Caco-2 (cell line): ENCODE data around the gene PFKFB3. TPM values are rescaled to one million over a fixed set of nuclear protein-coding genes. Genes with fewer than 3 reads are reported as not detected.

Experiments
- BruUV-seq: library from RNA; stranded (reverse); fragments of 400-500 nt; replicated peaks from 2 replicates; lab custom pipeline; 2021; lab: Mats Ljungman, UMichigan
- CTCF ChIA-PET: fragments of 300-600 bp; sonication (Branson Sonifier 250); formaldehyde crosslinking; loops from one replicate; lab custom pipeline; 2022; ENCODE audit warnings: antibody characterized with exemption; lab: Charles Lee
- POLR2A ChIA-PET: fragments of 300-600 bp; sonication (Branson Sonifier 250); formaldehyde crosslinking; loops from one replicate; lab custom pipeline; 2022; ENCODE audit warnings: antibody characterized with exemption; lab: Charles Lee
- DNase-seq, 2 experiments: peaks; one replicate each; pipeline versions ENCODE4 v3.0.0 to v3.0.0-alpha.2; 2020 to 2022
- H3K27me3 ChIP-seq: replicated peaks from 2 replicates; pipeline ENCODE4 v1.6.0; 2011; ENCODE audit warnings: low read length; ENCODE audit not compliant: control insufficient read depth, insufficient read depth
- H3K36me3 ChIP-seq: 2 replicates; pipeline ENCODE4 v1.5.1; 2011; ENCODE audit warnings: low read length; ENCODE audit not compliant: control insufficient read depth, insufficient read depth
- H3K4me1 ChIP-seq: fragments of 250-450 bp; sonication (Bioruptor Pico); 2 replicates; pipeline ENCODE4 v1.5.1; 2020; ENCODE audit warnings: mild to moderate bottlenecking
- H3K4me3 ChIP-seq: 2 replicates; pipeline ENCODE4 v1.5.1; 2011; ENCODE audit warnings: low read depth, mild to moderate bottlenecking, control low read depth, low read length
- H3K9me3 ChIP-seq: fragments of 250-450 bp; sonication (Bioruptor Pico); 2 replicates; pipeline ENCODE4 v1.5.1; 2020; ENCODE audit warnings: mild to moderate bottlenecking, moderate library complexity
- H3K27ac Mint-ChIP-seq: one replicate; pipeline ENCODE4 v1.8.0; 2022; ENCODE audit warnings: mixed read lengths; ENCODE audit not compliant: unreplicated experiment
- H3K27me3 Mint-ChIP-seq: one replicate; pipeline ENCODE4 v1.8.0; 2022; ENCODE audit warnings: mixed read lengths; ENCODE audit not compliant: insufficient read depth, unreplicated experiment
- H3K36me3 Mint-ChIP-seq: one replicate; pipeline ENCODE4 v1.8.0; 2022; ENCODE audit warnings: mild to moderate bottlenecking, mixed read lengths; ENCODE audit not compliant: insufficient read depth, unreplicated experiment
- H3K4me1 Mint-ChIP-seq: one replicate; pipeline ENCODE4 v1.8.0; 2022; ENCODE audit warnings: low read depth, mixed read lengths; ENCODE audit not compliant: unreplicated experiment
- H3K4me3 Mint-ChIP-seq: one replicate; pipeline ENCODE4 v1.8.0; 2022; ENCODE audit warnings: mild to moderate bottlenecking, moderate library complexity, mixed read lengths; ENCODE audit not compliant: unreplicated experiment
- H3K9me3 Mint-ChIP-seq: one replicate; pipeline ENCODE4 v1.8.0; 2022; ENCODE audit warnings: mixed read lengths; ENCODE audit not compliant: unreplicated experiment
- CTCF ChIP-seq, 2 experiments: fragments of 200-600 bp in 1 of 2; IDR thresholded peaks; 1 replicate in 1 of 2; 2 replicates in 1 of 2; pipeline versions ENCODE4 v1.5.1 to v1.8.0; 2011 to 2022; ENCODE audit warnings: antibody characterized with exemption in 1 of 2, control low read depth in 1 of 2, inconsistent platforms in 1 of 2, low read depth in 1 of 2, low read length in 1 of 2, mild to moderate bottlenecking in 1 of 2, moderate library complexity in 1 of 2; ENCODE audit not compliant: insufficient read depth in 1 of 2, severe bottlenecking in 1 of 2, unreplicated experiment in 1 of 2
- intact Hi-C: fragments of 100-400 bp; cut with micrococcal nuclease; formaldehyde crosslinking; loops from one replicate; pipeline ENCODE4 v1.10.0; 2022; ENCODE audit not compliant: unreplicated experiment
- total RNA-seq: library from RNA; stranded (reverse); gene quantifications from 2 replicates; pipeline ENCODE4 v1.2.3, GENCODE V29; 2022

The PFKFB3 gene
- total RNA-seq, 1 experiment from 2014 or later = 33.0 TPM

DNA sequence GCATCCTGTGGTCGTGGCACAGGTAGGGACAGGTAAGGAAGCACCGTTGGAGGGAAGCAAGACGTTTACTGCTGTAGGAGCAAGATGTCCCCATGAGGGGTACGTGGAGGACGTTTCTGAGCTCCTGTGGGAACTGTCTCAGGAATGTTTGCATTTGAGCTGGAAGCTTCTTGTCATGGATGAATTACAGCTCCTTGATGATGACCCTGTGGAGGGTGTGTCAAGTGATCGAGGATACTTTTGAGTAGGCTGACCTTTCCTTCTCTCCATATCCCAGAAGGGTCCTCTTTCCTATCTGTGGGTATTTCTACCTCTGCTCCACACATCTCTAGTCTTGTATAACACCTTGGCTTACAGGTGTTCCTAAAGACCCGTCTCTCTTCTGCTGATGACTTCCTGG is 94.8 kb downstream of the PFKFB3 start:
- peaks cover 14% of the 10 kb centered on the region for H3K4me1 Mint-ChIP-seq
- ChIA-PET CTCF (interaction anchor here (0.9 kb wide), 1 partner anchor 108 kb away, joined by 3 read pairs; no protein-coding TSS in a partner anchor), POLR2A (no interaction called here)
- BruUV-seq = no TSS peak
- H3K9me3 ChIP-seq = no peaks in the 10 kb centered on the region
- intact Hi-C loops = no loop called here
- no peaks in the 10 kb centered on the region for H3K36me3 ChIP-seq
- peak overlapping the region; percentile 10 for H3K27ac Mint-ChIP-seq
- no peak overlapping the region for H3K4me3 Mint-ChIP-seq
- H3K27me3 ChIP-seq = no peaks in the 10 kb centered on the region
- H3K9me3 Mint-ChIP-seq = peaks cover 12% of the 10 kb centered on the region
- no peaks in the 10 kb centered on the region for H3K27me3 Mint-ChIP-seq
- no peaks in the 10 kb centered on the region for H3K36me3 Mint-ChIP-seq
- no peak for TF ChIP-seq CTCF (IDR thresholded peaks at IDR 0.05; ENCODE audit: insufficient read depth in 1 of 2, low read depth in 1 of 2, low read length in 1 of 2, severe bottlenecking in 1 of 2, unreplicated experiment in 1 of 2)
- H3K4me3 ChIP-seq = no peak overlapping the region
- H3K4me1 ChIP-seq = peaks cover 27% of the 10 kb centered on the region
- no peak for DNase-seq

DNA sequence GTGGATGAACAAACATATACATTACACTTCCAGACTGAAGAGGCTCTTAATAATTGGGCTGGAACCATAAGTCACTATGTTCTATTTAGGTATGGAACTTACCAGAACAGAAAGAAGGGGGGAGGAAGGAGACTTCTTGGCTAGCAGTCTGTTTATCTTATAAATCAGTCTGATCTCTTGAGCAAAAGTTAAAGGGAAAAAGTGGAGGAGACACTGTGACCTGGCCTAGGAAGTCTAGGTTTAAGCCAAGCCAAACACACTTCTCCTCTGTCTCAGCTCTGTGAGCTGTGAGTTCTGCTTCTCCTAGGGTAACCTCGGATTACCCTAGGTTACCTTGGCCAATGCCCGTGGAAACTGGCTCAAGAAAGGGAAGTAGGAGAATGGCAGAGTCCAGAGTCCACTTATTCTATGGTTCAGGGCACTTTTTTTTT is 95.2 kb downstream of the PFKFB3 start:
- ChIA-PET POLR2A (interaction anchor here (0.6 kb wide), 1 partner anchor 197 kb away, joined by 3 read pairs; no protein-coding TSS in a partner anchor), CTCF (interaction anchor here (0.9 kb wide), 1 partner anchor 108 kb away, joined by 3 read pairs; no protein-coding TSS in a partner anchor)
- no peak for DNase-seq

GRCh38 chr10:6298428-6298827 is 95.7 kb downstream of the PFKFB3 start:
- no peak overlapping the region for H3K27ac Mint-ChIP-seq
- ChIA-PET POLR2A (interaction anchor here (0.6 kb wide), 1 partner anchor 197 kb away, joined by 3 read pairs; no protein-coding TSS in a partner anchor), CTCF (no interaction called here)
- no TSS peak for BruUV-seq
- H3K4me3 Mint-ChIP-seq = no peak overlapping the region
- intact Hi-C loops = no loop called here
- no peak for DNase-seq
- H3K9me3 Mint-ChIP-seq = peaks cover 12% of the 10 kb centered on the region
- peaks cover 27% of the 10 kb centered on the region for H3K4me1 ChIP-seq
- no peaks in the 10 kb centered on the region for H3K27me3 ChIP-seq
- no peaks in the 10 kb centered on the region for H3K36me3 ChIP-seq
- TF ChIP-seq CTCF (IDR thresholded peaks at IDR 0.05; ENCODE audit: insufficient read depth in 1 of 2, low read depth in 1 of 2, low read length in 1 of 2, severe bottlenecking in 1 of 2, unreplicated experiment in 1 of 2) = no peak
- peaks cover 19% of the 10 kb centered on the region for H3K4me1 Mint-ChIP-seq
- no peaks in the 10 kb centered on the region for H3K36me3 Mint-ChIP-seq
- no peak overlapping the region for H3K4me3 ChIP-seq
- no peaks in the 10 kb centered on the region for H3K27me3 Mint-ChIP-seq
- H3K9me3 ChIP-seq = no peaks in the 10 kb centered on the region

More for the DNA sequence above, 95.2 kb downstream of the PFKFB3 start:
- Histone ChIP-seq H3K27me3 (no peaks in the 10 kb centered on the region), H3K4me1 (peaks cover 27% of the 10 kb centered on the region), H3K36me3 (no peaks in the 10 kb centered on the region), H3K9me3 (no peaks in the 10 kb centered on the region), H3K4me3 (no peak overlapping the region)
- no TSS peak for BruUV-seq
- no peak for TF ChIP-seq CTCF (IDR thresholded peaks at IDR 0.05; ENCODE audit: insufficient read depth in 1 of 2, low read depth in 1 of 2, low read length in 1 of 2, severe bottlenecking in 1 of 2, unreplicated experiment in 1 of 2)
- H3K4me3 Mint-ChIP-seq = no peak overlapping the region
- peak overlapping the region; percentile 2 for H3K27ac Mint-ChIP-seq
- H3K9me3 Mint-ChIP-seq = peaks cover 12% of the 10 kb centered on the region
- H3K27me3 Mint-ChIP-seq = no peaks in the 10 kb centered on the region
- H3K36me3 Mint-ChIP-seq = no peaks in the 10 kb centered on the region
- intact Hi-C loops = no loop called here
- peaks cover 17% of the 10 kb centered on the region for H3K4me1 Mint-ChIP-seq
